RPMI8226 (cell line): ENCODE results near the gene USHBP1.
A peak's percentile ranks its signal among the peaks of the same experiment; 100 is the strongest.

Experiments used
- DNase-seq: peaks from one replicate; pipeline ENCODE4 v3.0.0-alpha.2; 2015

The USHBP1 gene

GRCh38 chr19:17263712-17264640 lies 569 bp downstream of the USHBP1 start:
- DNase-seq = no peak

- DNase-seq = no peak
Observed at GRCh38 chr19:17262557-17262956, 2.0 kb downstream of the USHBP1 start.

- DNase-seq = peak; percentile 93
Observed at GRCh38 chr19:17260842-17261325, 3.7 kb downstream of the USHBP1 start.

- no peak for DNase-seq
Observed at GRCh38 chr19:17259934-17260333, 4.6 kb downstream of the USHBP1 start.

GRCh38 chr19:17259118-17259780 lies 5.3 kb downstream of the USHBP1 start:
- peak; percentile 26 for DNase-seq

- no peak for DNase-seq
Observed at GRCh38 chr19:17256130-17256529, 8.4 kb downstream of the USHBP1 start.

GRCh38 chr19:17255150-17255621 lies 9.4 kb downstream of the USHBP1 start:
- DNase-seq = peak; percentile 29

GRCh38 chr19:17254636-17255035 lies 9.9 kb downstream of the USHBP1 start:
- DNase-seq = no peak

- DNase-seq = no peak
Observed at GRCh38 chr19:17249887-17250548, 14.5 kb downstream of the USHBP1 start.

- no peak for DNase-seq
Observed at GRCh38 chr19:17248011-17248776, 16.4 kb downstream of the USHBP1 start.

GRCh38 chr19:17246681-17247425 lies 17.7 kb downstream of the USHBP1 start:
- peak; percentile 73 for DNase-seq

- DNase-seq = no peak
Observed at GRCh38 chr19:17245535-17245984, 19.0 kb downstream of the USHBP1 start, which contains the start of gene NR2F6. TSS of gene NR2F6 (minus strand) at chr19:17245919. CDS start at chr19:17245220, 699 bp downstream.

- peak; percentile 45 for DNase-seq
Observed at GRCh38 chr19:17244618-17245534, 19.7 kb downstream of the USHBP1 start.

GRCh38 chr19:17243830-17244617 lies 20.5 kb downstream of the USHBP1 start:
- DNase-seq = no peak

GRCh38 chr19:17243211-17243829 lies 21.2 kb downstream of the USHBP1 start:
- no peak for DNase-seq

GRCh38 chr19:17242431-17243208 lies 21.9 kb downstream of the USHBP1 start:
- DNase-seq = no peak

- DNase-seq = no peak
Observed at GRCh38 chr19:17240826-17241399, 23.6 kb downstream of the USHBP1 start.
